ENCODE measurements around the gene TTC22. TPM values are rescaled to one million over a fixed set of nuclear protein-coding genes. Genes with fewer than 3 reads are reported as not detected.

TTC22 gene
- total RNA-seq, 1 experiment from 2014 or later = 1.8 TPM

DNA sequence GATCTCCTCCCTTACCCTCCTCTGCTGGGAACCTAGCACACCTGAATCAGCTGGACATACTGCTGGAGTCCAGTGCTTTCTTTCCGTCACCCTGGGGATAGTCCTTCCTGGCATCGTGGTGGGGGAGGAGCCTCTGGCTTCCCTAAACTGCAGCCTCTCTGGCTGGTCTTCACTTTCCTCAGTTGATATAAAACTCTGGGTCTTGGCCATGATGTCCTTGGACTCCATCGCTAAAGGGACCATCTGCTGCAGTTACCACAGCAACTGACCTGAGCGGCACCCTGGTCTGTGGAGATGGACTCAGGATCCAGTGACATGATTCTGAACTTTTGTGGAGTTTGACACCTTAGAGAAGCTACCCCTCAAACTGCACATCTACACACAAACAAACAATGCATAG, 59.6 kb downstream of the TTC22 start:
- CTCF ChIA-PET = no interaction called here
- Histone ChIP-seq H3K79me2 (ENCODE audit: insufficient read depth, low read length) (no peaks in the 10 kb centered on the region), H3K9me3 (ENCODE audit: control insufficient read depth in 1 of 2, insufficient read depth in 1 of 2, low read depth in 1 of 2, low read length in 2 of 2) (no peaks in the 10 kb centered on the region), H3K4me2 (ENCODE audit: low read length) (no peak overlapping the region), H3K4me1 (ENCODE audit: control insufficient read depth in 1 of 2, insufficient read depth in 2 of 2, low read length in 2 of 2) (no peaks in the 10 kb centered on the region), H3K36me3 (ENCODE audit: control insufficient read depth in 1 of 2, insufficient read depth in 2 of 2, low read length in 2 of 2) (peaks cover 34 to 37% of the 10 kb centered on the region in 2 experiments; a peak in 3 of 4 replicates), H4K20me1 (ENCODE audit: insufficient read depth) (no peaks in the 10 kb centered on the region), H3K9ac (ENCODE audit: low read length) (no peak overlapping the region), H3K4me3 (replicated peaks in 1 of 2; ENCODE audit: low read depth in 1 of 2, low read length in 2 of 2) (no peak overlapping the region), H3K9me2 (ENCODE audit: insufficient read depth) (no peaks in the 10 kb centered on the region), H3K27ac (ENCODE audit: low read depth, low read length) (no peak overlapping the region), H2AFZ (ENCODE audit: low read depth, low read length, poor library complexity, severe bottlenecking) (no peak overlapping the region), H3K27me3 (ENCODE audit: insufficient read depth, low read length) (no peaks in the 10 kb centered on the region)
- intact Hi-C loops (cut with micrococcal nuclease) = no loop called here
- no peak for DNase-seq (ENCODE audit: low read depth, low spot score)
- RAD21 ChIA-PET (ENCODE audit: low non-redundant PET in 1 of 2, low total read pairs in 2 of 2, uncharacterized antibody in 2 of 2, unreplicated experiment in 2 of 2) = no interaction called here
- TSS peak; percentile 17 for BruUV-seq (replicated peaks)
- no peak for ATAC-seq
- TF ChIP-seq EGR1 (IDR thresholded peaks at IDR 0.05; ENCODE audit: low read depth) (no peak), FOSL1 (IDR thresholded peaks at IDR 0.05; ENCODE audit: low read depth) (no peak), SRF (IDR thresholded peaks at IDR 0.05; ENCODE audit: low read depth) (no peak), SP1 (IDR thresholded peaks at IDR 0.05; ENCODE audit: low read depth) (no peak), SIN3A (IDR thresholded peaks at IDR 0.05; ENCODE audit: low read depth) (no peak), MAX (IDR thresholded peaks at IDR 0.05) (no peak), RAD21 (IDR thresholded peaks at IDR 0.05; ENCODE audit: low read depth) (no peak), POLR2A (IDR thresholded peaks at IDR 0.05; ENCODE audit: borderline replicate concordance, extremely low read depth, insufficient read depth, insufficient read length) (no peak)
- TF ChIP-seq, protein P1, sequence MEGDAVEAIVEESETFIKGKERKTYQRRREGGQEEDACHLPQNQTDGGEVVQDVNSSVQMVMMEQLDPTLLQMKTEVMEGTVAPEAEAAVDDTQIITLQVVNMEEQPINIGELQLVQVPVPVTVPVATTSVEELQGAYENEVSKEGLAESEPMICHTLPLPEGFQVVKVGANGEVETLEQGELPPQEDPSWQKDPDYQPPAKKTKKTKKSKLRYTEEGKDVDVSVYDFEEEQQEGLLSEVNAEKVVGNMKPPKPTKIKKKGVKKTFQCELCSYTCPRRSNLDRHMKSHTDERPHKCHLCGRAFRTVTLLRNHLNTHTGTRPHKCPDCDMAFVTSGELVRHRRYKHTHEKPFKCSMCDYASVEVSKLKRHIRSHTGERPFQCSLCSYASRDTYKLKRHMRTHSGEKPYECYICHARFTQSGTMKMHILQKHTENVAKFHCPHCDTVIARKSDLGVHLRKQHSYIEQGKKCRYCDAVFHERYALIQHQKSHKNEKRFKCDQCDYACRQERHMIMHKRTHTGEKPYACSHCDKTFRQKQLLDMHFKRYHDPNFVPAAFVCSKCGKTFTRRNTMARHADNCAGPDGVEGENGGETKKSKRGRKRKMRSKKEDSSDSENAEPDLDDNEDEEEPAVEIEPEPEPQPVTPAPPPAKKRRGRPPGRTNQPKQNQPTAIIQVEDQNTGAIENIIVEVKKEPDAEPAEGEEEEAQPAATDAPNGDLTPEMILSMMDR (IDR thresholded peaks at IDR 0.05 in 2 of 3, conservative IDR thresholded peaks at IDR 0.05 in 1 of 3; ENCODE audit: borderline replicate concordance in 1 of 3, insufficient read depth in 1 of 3, low read depth in 2 of 3, low read length in 2 of 3) = no peak
- TF ChIP-seq, protein P2, sequence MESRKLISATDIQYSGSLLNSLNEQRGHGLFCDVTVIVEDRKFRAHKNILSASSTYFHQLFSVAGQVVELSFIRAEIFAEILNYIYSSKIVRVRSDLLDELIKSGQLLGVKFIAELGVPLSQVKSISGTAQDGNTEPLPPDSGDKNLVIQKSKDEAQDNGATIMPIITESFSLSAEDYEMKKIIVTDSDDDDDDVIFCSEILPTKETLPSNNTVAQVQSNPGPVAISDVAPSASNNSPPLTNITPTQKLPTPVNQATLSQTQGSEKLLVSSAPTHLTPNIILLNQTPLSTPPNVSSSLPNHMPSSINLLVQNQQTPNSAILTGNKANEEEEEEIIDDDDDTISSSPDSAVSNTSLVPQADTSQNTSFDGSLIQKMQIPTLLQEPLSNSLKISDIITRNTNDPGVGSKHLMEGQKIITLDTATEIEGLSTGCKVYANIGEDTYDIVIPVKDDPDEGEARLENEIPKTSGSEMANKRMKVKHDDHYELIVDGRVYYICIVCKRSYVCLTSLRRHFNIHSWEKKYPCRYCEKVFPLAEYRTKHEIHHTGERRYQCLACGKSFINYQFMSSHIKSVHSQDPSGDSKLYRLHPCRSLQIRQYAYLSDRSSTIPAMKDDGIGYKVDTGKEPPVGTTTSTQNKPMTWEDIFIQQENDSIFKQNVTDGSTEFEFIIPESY (IDR thresholded peaks at IDR 0.05; ENCODE audit: extremely low read depth, insufficient replicate concordance, low read length) = no peak
- POLR2A ChIA-PET = no interaction called here
